GM19463 (cell line): ENCODE data around the gene VSTM2A.
"Not testable (repeated sequence)": the region's sequence is repeated elsewhere in the genome, so short reads cannot be mapped to it uniquely, and the experiment has no call there.

Experiments
- ATAC-seq: cut with Tn5 transposase; IDR thresholded peaks from one replicate; pipeline ENCODE4 v1.9.1; 2021; ENCODE audit warnings: mild to moderate bottlenecking, moderate library complexity; ENCODE audit not compliant: unreplicated experiment

The VSTM2A gene, protein sequence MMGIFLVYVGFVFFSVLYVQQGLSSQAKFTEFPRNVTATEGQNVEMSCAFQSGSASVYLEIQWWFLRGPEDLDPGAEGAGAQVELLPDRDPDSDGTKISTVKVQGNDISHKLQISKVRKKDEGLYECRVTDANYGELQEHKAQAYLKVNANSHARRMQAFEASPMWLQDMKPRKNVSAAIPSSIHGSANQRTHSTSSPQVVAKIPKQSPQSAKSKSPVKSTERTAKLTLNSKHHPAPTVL

DNA sequence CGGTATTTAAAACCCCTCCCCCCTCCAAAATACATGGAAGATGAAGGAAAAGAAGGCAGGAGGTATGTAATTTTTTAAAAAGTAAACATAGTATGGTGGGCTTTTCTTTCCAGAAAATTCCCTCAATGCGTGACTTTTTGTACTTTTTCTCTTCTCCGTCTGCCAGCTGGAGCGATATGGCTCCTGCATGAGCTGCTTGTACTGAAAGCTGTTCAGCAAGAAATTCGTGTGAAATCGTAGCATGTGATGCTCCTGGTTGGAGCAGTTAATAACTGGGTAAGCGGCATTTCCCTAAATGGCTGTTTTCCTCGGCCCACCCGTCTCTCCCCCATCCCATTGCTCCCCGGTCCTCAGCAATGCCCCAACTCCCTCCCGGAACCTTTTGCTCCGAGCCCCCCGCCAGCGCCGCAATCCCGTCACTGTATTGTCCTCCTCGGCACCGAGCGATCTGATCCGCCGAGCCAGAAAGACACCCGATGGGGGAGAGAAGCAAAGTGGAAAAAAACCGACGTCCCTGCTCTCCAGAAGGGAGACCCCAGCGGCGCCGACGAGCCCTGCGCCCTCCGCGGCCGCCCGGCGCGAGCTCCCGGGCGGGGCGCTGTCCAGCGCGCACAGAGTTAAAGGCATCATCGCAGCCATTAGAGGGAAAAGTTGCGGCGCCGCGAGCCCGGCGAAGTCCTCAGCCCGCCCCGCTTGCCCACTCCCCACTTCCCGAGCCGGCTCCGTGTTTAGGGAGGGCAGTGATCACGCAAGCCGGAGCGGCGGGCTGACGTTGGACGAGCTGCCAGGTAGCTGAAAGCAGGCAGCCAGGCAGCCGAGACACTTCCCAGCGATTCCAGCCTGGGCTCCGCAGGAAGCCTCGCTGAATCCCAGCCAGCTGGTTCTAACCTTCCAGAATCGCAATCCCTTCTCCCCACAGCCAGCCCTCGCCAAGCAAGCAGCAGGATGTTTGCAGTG is at the start of gene VSTM2A:
VSTM2A (plus strand) TSS at position 707 of the 957 bp plus-strand sequence. CDS start 356 bp downstream, outside the sequence.
- no peak for ATAC-seq

DNA sequence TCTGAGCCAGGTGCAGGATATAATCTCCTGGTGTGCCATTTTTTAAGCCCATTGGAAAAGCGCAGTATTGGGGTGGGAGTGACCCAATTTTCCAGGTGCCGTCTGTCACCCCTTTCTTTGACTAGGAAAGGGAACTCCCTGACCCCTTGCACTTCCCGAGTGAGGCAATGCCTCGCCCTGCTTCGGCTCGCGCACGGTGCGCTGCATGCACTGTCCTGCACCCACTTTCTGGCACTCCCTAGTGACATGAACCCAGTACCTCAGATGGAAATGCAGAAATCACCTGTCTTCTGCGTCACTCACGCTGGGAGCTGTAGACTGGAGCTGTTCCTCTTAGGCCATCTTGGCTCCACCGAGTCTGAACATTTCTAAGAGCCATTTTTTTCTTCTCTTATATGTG is 37.6 kb upstream of the VSTM2A start:
- not testable (repeated sequence) for ATAC-seq

DNA sequence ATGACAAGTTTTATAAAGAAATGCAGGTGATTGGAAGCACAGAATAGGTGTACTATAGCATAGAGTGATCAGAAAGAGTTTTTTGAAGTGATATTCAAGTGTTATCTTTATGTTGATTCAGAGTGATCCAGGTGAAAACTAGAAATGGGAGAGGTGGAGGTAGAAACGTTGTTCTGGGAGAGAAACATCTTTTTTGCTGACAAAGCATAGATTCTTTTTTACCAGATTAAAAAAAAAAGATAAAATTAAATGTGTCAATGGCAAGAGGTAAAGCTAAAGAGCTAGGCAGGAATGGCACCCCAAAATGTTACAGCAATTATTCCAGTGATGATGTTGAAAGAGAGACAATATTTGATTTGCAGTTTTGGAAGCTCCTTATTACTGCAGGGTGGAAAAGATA is 12.6 kb upstream of the VSTM2A start:
- no peak for ATAC-seq

DNA sequence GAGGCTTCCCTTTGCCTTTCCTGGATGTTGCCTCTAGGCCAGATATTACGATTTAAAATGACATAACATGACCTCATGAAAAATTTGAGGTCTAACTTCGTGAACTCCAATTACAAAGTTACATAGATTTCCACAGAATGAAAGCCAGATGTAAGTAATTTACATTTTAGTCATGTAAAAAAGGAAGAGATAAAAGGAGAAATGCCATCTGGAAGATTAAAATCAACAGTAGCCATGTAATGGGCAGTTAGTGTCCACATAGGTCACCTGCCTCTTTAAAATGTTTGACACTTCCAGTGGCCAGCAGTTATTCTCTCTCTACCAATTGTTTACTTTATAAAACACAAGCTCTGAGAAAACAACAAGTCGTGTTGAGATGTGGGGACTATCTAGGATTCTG is 4.1 kb upstream of the VSTM2A start:
- ATAC-seq = no peak

DNA sequence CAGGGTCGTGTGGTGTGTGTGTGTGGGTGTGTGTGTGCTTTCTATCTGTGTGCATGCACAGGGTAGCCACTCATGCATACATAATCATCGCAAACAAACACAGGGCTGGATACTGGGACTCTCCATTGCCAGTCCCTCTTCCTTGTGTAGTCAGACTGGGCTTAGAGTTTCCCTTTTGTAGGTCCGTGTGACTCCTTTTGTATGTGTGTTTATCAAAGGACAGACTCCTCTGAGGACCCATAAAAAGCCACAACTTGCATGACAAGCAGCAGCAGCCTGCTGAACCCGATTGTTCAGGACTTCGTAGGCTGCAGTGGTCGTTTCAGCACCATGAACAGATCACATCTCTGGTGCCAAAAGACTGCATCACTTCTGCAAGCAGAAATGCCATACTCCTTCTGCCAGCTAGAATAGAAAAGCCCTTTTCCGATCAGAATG is 895 bp downstream of the VSTM2A start:
- no peak for ATAC-seq

DNA sequence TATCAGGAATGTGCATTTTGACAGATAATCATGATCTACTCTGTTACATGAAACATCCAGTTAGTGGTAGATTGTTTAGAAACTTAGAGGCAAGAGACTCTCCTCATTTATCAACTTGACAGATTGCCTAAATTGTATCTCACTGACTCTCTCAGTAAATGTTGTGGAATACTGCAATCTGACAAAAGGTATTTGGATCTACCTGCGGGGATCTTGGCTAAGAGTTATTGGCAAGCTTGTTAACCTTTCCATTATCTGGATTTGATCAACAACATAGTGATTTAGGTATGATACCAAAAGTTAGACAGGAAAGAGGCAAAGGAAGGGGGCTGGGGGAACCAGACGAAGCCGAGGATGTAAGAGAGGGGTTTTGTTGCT is 2.0 kb downstream of the VSTM2A start:
- no peak for ATAC-seq

DNA sequence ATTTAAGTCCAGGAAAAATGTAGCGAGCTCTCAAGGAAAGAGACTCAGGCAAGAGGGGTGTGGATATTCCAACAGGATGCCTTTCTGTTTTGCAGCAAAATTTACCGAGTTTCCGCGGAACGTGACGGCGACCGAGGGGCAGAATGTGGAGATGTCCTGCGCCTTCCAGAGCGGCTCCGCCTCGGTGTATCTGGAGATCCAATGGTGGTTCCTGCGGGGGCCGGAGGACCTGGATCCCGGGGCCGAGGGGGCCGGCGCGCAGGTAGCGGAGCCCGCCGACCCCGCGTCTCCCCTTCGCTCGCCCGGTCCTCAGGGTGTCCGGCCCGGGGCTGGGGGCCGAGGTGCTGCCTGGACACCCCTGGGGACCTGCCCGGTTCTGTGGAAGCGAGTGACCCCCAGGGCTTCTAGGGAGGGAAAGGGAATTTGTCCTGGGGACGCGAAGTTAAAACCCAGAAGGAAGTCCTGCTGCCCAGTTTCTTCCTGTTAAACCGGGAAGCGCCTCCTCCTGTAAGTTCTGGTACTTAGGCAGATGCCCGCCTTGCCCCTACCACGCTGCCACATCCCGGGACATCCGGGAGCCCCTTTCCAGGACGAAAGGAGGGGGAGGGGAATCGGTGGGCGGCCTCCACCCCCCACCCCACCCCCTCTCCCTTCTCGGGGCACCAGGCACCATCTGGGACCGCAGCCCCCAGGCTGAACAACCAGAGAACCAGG is 2.5 kb downstream of the VSTM2A start:
- ATAC-seq = no peak

DNA sequence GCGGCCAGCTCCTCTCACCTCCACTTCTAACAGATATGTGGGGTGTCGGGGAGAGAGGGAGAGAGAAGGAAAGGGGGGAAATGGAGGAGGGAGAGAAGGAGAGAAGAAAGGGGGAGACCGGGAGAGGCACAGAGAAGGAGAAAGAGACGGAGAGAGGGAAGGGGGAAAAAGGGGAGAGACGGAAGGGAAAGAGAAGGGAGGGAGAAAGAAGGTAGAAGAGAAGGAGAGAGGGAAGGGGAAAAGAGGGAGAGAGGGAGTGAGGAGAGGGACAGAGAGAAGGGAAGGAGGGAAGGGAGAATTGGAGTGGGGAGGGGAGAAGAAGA is 3.0 kb downstream of the VSTM2A start:
- ATAC-seq = no peak

DNA sequence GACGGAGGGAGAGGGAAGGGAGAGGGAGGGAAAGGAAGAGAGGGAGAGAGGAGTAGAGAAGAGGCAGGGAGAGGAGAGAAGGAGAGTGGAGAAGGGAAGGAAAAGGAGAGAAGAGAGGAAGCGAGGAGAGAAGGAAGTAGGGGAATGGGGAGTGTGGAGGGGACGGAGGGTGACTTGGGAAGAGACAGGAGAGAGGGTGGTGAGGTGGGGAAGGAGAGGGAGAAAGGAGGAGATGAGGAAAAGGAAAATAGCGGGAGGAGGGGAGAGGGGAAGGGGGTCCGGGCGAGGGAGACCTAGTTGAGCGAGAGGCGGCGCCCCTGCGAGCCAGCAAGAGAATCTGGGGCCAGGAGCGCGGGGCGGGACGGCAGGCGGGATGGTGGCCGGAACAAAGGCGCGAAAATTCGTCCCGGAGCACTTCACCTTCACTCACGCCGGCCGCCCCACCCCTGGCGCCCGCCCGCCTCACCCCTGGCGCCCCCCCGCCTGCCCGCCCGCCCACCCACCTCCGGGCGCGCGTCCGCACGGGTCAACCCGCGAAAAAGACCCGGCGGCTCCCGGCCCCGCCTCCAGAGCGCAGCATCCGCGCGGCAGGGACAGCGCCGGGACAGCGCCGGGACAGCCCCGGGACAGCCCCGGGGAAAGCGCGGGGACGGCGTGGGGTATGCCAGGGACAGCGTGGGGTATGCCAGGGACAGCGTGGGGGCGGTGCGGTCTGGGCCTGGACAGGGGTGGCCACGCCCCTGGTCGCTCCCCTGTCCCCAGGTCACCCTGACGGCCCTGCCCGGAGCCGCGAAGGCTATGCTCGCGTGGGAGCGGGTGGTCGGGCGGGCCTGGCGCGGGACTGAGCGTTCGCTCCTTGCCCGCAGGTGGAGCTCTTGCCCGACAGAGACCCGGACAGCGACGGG is 4.2 kb downstream of the VSTM2A start:
- peak; percentile 45 for ATAC-seq

DNA sequence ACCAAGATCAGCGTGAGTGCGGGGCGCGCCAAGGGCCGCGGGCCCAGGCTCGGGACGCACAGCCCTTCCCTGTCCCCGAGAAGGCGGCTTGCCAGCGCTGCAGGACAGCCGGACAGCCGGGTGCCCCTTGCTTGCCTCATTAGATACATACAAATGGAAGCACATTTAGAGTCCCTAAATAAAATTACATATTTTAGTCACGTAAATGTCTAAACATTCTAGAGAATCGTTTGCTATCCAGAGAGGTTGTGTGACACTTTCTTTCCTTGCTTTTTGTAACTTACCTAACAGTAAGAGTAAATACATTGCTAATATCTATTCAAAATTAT is 4.8 kb downstream of the VSTM2A start:
- no peak for ATAC-seq

DNA sequence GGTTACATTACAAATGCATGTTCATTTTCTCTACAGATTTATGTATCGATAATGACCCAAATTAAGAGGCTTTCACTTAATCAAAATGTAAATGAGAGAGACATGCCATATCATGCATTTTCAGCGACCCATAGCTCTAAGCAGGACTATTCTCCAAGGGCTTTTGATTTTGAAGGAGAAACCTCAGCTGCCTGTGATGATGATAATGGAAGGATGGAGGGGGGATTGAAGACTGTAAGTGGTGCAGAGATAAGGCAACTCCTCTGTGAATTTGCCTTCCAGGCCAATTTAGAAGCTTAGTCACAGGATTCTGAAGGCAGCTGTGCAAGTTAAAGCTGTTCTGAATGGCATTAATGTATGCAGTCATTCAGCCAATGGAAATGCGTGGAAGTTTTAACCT is 8.3 kb downstream of the VSTM2A start:
- no peak for ATAC-seq

DNA sequence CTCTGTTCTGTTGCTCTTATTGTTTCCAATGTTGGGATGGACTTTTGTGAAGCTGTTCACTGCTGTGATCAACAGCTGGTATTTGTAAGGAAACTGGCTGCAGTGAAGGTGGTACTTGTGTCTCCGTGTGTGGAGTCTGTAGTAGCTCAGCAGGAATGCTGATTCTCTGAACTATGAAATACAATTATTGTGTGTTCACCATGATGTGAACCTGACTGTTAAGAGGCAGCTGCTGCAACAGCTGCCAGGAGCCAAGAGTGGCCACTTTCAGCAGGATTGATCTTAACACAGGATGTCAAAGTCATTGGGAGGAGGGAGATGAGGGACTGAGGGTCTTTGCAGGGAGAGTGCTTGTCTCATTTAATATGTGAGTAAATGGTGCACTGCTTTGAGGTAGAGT is 13.9 kb downstream of the VSTM2A start:
- no peak for ATAC-seq

DNA sequence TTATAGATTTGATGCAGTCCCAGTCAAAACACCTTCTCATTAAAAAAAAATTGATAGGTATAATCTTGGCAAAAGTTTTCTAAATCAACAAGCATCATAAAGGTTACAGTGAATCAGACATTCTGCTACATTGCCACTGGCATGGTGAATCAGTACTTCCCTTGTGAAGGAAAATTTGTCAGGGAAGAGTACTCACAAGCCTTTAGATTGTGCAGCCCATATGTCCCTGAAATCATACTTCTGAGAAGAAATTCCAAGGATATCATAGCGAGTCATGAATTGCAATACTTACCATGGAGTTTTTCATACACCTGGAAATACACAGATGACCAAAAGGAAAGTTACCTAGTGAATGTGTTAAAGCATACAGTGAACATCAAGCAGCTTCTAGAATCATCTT is 17.2 kb downstream of the VSTM2A start:
- no peak for ATAC-seq

DNA sequence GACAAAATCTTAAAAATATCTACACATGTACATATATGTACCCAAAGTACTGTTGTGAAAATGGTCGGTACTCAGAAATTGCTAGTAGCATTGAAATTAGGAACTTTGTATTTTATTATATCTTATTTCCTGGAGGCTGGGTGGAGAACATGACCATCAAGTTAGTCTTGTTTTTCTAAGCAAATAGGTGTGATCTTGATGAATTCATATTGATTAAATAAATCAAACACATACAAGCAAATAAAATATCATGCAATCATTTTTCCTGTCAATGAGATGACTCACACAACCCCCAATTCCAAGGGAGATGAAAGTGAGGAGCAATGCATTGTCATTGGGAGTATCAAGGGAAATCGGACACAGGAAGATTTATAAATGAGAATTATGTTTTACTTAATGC is 18.0 kb downstream of the VSTM2A start:
- ATAC-seq = no peak

DNA sequence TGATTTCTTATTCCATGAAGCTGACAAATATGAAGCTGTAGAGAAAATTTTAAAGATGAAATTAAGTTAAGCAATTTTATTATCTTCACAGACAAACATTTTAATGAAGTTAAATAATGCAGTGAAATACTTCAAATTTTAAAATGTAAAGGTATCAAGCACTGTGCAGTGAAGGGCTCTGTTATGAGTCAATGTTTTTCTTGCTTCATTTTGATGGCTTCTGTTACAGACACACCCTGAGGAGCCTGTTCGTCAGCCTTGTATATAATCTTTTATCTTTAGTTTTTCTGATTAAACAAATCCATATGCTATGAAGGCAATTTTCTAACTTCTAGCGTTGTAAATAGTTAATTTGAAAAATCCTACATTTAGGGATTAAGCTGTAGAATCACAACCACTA is 18.5 kb downstream of the VSTM2A start:
- no peak for ATAC-seq

DNA sequence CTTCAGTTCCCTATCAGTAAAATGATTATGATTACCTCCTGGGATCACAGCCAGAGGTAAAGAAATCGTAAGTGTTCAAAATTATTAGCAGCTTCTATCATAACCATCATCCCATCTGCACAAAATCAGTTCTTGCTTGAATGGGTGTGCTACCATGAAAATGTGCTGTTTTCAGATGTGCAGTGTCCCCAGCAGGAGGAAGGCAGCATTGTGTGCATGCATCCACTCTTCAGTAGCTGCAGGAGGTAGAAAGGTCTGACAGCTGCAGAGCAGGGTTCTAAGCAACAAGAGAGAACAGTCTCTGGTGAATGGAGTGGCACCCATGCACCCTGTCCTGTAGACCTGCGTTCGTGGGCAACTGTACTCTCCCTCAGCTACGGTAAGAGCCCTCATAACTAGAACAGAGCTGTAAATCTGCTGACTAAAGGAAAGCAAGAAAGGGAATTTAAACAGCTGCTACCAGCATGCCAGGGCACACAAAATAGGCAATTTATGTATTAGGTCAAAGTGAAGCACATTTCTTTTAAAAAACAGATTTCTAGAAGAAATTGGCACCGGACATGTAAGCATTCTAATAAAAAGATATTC is 21.2 kb downstream of the VSTM2A start:
- ATAC-seq = no peak

DNA sequence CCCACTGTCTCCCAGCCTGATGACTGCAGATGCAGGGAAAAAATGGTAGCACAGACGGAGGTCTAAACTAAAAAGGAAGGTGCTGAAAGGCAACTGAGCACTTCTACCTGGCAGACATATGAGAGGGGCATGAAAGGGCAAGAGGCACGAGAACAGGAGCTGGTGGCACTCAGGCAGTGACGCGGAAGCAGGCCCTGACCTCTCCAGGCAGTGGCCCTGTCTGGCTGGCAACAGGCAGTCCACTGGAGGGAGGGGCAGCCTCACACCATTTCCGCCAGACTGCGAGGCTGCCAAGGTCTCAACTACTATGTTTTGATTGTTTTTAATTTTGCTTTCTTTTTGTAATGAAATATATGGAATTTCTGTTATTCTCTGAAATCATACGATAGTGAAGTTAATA is 23.3 kb downstream of the VSTM2A start:
- no peak for ATAC-seq

DNA sequence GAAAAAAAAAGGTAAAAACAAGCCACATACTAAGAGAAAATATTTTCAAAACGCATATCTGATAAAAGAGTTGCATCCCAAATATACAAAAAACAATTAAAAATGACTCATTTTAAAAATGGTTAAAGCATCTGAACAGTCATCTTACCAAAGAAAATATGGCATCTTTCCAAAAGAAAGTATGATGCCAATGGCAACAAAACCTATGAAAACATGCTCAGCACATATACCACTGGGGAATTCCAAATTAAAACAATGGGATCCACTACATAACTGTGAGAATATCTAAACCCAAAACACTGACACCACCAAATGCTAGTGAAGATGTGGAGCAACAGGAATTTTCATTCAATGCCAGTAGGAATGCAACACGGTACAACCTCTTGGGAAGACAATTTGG is 39.3 kb downstream of the VSTM2A start:
- ATAC-seq = no peak

DNA sequence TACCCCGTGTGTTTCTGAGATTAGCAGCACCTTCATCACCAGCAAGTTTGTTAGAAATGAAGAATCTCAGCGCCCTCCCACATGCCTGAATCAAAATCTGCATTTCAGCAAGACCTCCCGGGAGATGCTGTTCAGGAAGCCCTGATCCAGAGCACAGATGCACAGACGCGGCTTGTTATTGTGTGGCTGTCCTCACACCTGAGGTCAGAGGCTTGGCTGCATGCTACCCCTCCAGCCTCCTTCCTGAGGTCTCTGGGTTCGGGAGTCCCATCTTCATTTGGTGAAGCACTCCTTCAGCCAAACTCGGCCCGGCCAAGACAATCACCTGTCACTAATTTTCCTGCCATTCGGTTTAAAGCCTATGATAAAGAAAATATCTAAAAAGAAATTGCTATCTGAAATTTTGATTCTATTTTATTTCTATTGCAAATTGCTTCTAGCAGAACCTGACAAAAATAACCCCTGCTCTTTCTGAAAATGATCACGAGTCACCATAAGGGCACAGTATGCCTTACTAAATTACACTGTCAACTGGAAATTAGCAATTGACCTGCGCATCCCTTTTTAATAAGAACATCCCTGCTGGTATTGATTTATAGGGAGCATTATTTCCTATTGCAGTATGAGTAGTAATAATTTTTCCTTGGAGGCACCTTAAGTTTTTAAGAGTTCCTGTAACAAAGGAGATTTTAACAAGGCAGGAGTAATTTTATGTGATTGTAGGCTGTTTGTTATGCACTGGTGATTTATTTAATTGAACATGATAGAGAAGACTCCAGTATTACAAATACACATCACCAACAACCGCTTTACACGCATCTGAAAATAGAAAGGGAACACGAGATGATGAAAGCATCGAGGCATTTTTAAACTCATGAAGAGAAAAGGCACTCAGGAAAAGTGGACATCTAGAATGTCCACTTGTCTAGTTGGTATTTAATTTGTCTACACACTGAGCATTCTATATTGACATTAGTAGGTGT is 49.5 kb downstream of the VSTM2A start:
- no peak for ATAC-seq
